Stimulated activated naive CD4-positive, alpha-beta T cell (primary cell): ENCODE data around the gene CHCHD6.

ENCODE experiments used
- DNase-seq, 6 experiments: peaks; one replicate each; lab custom pipeline; 2025; lab: John Stamatoyannopoulos, UW

The CHCHD6 gene

GRCh38 chr3:126923423-126923822 is 219.4 kb downstream of the CHCHD6 start:
- no peak for DNase-seq

GRCh38 chr3:126923895-126924294 is 219.9 kb downstream of the CHCHD6 start:
- no peak for DNase-seq

- DNase-seq: no peak
Measured at GRCh38 chr3:126924458-126924857, 220.4 kb downstream of the CHCHD6 start.

- no peak for DNase-seq
Measured at GRCh38 chr3:126925411-126926171, 221.6 kb downstream of the CHCHD6 start.

- no peak for DNase-seq
Measured at GRCh38 chr3:126926684-126927400, 222.8 kb downstream of the CHCHD6 start.

GRCh38 chr3:126927401-126927750 is 223.3 kb downstream of the CHCHD6 start:
- no peak for DNase-seq

- no peak for DNase-seq
Measured at GRCh38 chr3:126927846-126928245, 223.8 kb downstream of the CHCHD6 start.

- no peak for DNase-seq
Measured at GRCh38 chr3:126928921-126929474, 225.0 kb downstream of the CHCHD6 start.

- DNase-seq: no peak
Measured at GRCh38 chr3:126930936-126931600, 227.0 kb downstream of the CHCHD6 start.

- DNase-seq: no peak
Measured at GRCh38 chr3:126931806-126932187, 227.8 kb downstream of the CHCHD6 start.

GRCh38 chr3:126932188-126932931 is 228.3 kb downstream of the CHCHD6 start:
- DNase-seq: no peak

- no peak for DNase-seq
Measured at GRCh38 chr3:126934031-126934531, 230.0 kb downstream of the CHCHD6 start.

- no peak for DNase-seq
Measured at GRCh38 chr3:126934991-126935390, 231.0 kb downstream of the CHCHD6 start.

GRCh38 chr3:126935756-126936509 is 231.9 kb downstream of the CHCHD6 start:
- no peak for DNase-seq

- no peak for DNase-seq
Measured at GRCh38 chr3:126936853-126937425, 232.9 kb downstream of the CHCHD6 start.

- DNase-seq: no peak
Measured at GRCh38 chr3:126937533-126937932, 233.5 kb downstream of the CHCHD6 start.

- DNase-seq: no peak
Measured at GRCh38 chr3:126937973-126938372, 233.9 kb downstream of the CHCHD6 start.

GRCh38 chr3:126938520-126939337 is 234.7 kb downstream of the CHCHD6 start:
- no peak for DNase-seq

- DNase-seq: no peak
Measured at GRCh38 chr3:126939338-126939718, 235.3 kb downstream of the CHCHD6 start.

GRCh38 chr3:126939733-126940132 is 235.7 kb downstream of the CHCHD6 start:
- DNase-seq: no peak
